ENCODE measurements around the gene EFCAB14.

EFCAB14 gene

GRCh38 chr1:46681333-46682034 is 37.4 kb downstream of the EFCAB14 start:
- Histone ChIP-seq H3K9me3 (ENCODE audit: insufficient read depth, low read depth, low read length) (no peaks in the 10 kb centered on the region), H3K27me3 (ENCODE audit: insufficient read depth, low read length) (no peaks in the 10 kb centered on the region), H3K4me3 (ENCODE audit: low read length) (no peak overlapping the region), H3K36me3 (ENCODE audit: insufficient read depth, low read length) (peaks cover 92% of the 10 kb centered on the region), H3K9ac (ENCODE audit: low read depth, low read length) (no peak overlapping the region), H3K4me1 (ENCODE audit: insufficient read depth, low read length) (peaks cover 13% of the 10 kb centered on the region), H3K27ac (ENCODE audit: low read depth, low read length) (no peak overlapping the region)
- no CpG with 5 or more reads among the region's 1 CpG for WGBS

- H3K9ac ChIP-seq (ENCODE audit: low read depth, low read length) = no peak overlapping the region
- no peak overlapping the region for H3K4me3 ChIP-seq (ENCODE audit: low read length)
- H3K27ac ChIP-seq (ENCODE audit: low read depth, low read length) = no peak overlapping the region
- no peaks in the 10 kb centered on the region for H3K27me3 ChIP-seq (ENCODE audit: insufficient read depth, low read length)
- 95% methylated on average over 5 of the region's 6 CpGs for WGBS
- no peaks in the 10 kb centered on the region for H3K9me3 ChIP-seq (ENCODE audit: insufficient read depth, low read depth, low read length)
- H3K36me3 ChIP-seq (ENCODE audit: insufficient read depth, low read length) = peaks cover 91% of the 10 kb centered on the region
- H3K4me1 ChIP-seq (ENCODE audit: insufficient read depth, low read length) = peaks cover 24% of the 10 kb centered on the region
Measured at GRCh38 chr1:46679789-46680573, 38.9 kb downstream of the EFCAB14 start.

DNA sequence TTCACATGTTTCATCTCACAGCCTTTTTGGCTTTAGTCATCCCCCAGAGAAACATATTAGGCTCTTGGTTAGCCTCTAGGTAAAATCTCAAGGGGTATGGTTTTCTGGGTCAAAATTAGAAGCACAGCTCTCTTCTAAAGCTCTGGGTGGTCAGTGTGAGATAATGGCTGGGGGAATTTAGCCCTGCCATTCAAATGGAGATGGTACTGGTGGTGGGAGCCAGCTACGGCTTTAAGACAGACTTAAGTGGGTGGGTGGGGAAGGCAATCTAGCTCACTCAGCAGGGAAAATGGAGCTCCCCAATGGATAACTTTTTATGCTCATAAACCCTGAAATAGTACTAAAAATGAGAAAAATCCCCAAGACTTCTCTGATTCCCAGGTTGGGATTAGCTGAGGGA is 41.6 kb downstream of the EFCAB14 start:
- Histone ChIP-seq H3K27me3 (ENCODE audit: insufficient read depth, low read length) (no peaks in the 10 kb centered on the region), H3K9ac (ENCODE audit: low read depth, low read length) (no peak overlapping the region), H3K4me3 (ENCODE audit: low read length) (no peak overlapping the region), H3K4me1 (ENCODE audit: insufficient read depth, low read length) (peaks cover 24% of the 10 kb centered on the region), H3K36me3 (ENCODE audit: insufficient read depth, low read length) (peaks cover 70% of the 10 kb centered on the region), H3K27ac (ENCODE audit: low read depth, low read length) (peak overlapping the region; percentile 34), H3K9me3 (ENCODE audit: insufficient read depth, low read depth, low read length) (no peaks in the 10 kb centered on the region)
- 64% methylated on average over 1 of the region's 1 CpG for WGBS

DNA sequence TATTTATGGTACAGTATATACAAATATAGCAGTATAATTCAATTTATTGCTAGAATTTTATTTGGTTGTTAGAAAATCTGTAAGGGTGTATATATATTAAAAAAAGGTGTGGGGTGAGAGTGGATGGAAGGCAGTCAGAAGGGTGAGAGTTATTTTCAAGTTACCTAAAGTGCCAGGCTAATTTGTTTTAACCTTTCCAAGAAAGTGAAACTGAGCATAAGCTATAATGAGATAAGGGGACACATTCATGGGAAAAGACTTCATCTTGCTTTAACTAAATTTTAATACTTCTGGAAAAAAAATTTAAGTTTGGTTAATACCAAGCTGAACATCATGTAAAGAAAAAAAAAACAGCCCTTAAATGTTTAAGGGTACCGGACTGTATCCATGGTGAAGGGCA is 42.4 kb downstream of the EFCAB14 start:
- Histone ChIP-seq H3K4me3 (ENCODE audit: low read length) (no peak overlapping the region), H3K36me3 (ENCODE audit: insufficient read depth, low read length) (peaks cover 62% of the 10 kb centered on the region), H3K27me3 (ENCODE audit: insufficient read depth, low read length) (no peaks in the 10 kb centered on the region), H3K4me1 (ENCODE audit: insufficient read depth, low read length) (peaks cover 24% of the 10 kb centered on the region), H3K9me3 (ENCODE audit: insufficient read depth, low read depth, low read length) (no peaks in the 10 kb centered on the region), H3K9ac (ENCODE audit: low read depth, low read length) (no peak overlapping the region), H3K27ac (ENCODE audit: low read depth, low read length) (peak overlapping the region; percentile 34; the same call in 1 of the 2 replicates)
- WGBS = 100% methylated on average over 1 of the region's 1 CpG

DNA sequence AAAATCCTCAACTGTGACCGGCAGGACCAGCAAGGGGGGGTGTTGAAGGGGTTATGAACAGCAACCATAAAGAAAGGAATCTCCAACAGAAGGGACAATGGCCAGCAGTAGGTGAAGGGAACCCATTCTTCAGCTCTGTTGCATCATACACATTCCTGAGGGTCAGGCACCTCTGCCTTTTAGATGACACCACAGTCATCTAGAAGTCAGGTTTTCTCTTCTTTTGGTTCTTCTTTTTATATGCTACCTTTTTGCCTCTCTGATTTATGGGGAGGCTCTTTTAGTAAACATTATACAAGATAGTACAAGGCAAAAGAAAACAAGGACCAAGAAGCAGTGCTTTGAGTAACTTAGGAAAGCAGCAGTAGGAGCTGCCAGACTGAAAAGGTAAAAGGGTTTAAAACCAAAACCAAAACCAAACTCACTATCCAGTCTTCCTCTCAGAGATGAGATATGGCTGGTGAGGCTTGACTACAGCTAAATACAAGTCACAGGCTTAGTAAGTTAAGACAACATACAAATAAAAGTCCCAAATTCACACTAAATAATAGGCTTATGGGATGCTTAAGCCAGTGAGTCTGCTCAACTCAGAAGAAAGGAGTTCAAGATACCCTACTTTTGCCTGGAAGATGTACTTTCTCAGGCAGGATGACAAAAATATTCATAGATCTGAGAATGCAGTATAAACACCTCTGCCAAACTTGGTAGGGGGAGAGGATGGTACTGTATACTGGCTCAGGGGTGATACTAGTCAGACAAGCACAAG is 43.2 kb downstream of the EFCAB14 start:
- WGBS = no CpG with 5 or more reads among the region's 1 CpG
- H3K4me3 ChIP-seq (ENCODE audit: low read length) = no peak overlapping the region
- H3K9me3 ChIP-seq (ENCODE audit: insufficient read depth, low read depth, low read length) = no peaks in the 10 kb centered on the region
- no peaks in the 10 kb centered on the region for H3K27me3 ChIP-seq (ENCODE audit: insufficient read depth, low read length)
- H3K27ac ChIP-seq (ENCODE audit: low read depth, low read length) = peak overlapping the region; percentile 24
- no peak overlapping the region for H3K9ac ChIP-seq (ENCODE audit: low read depth, low read length)
- H3K36me3 ChIP-seq (ENCODE audit: insufficient read depth, low read length) = peaks cover 55% of the 10 kb centered on the region
- peaks cover 24% of the 10 kb centered on the region for H3K4me1 ChIP-seq (ENCODE audit: insufficient read depth, low read length)

DNA sequence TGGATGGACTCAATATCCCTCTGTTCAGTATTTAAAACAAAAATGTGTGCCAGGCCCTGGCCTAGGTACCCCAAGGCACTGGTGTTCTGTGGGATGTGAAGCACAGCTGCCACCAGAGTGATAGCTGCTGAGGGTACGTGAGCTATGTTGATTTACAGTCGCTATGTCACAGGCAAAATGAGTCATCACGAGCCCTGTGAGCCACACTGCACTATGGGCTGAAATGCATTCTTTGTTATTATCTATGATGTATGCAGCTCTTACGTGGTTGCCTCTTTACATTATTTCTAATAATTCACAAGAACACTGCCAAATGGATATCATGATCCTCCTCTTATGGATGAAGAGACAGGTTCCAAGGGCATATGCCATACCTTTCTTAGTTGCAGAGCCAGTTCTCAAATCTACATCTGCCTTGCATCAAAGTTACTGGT is 45.1 kb downstream of the EFCAB14 start:
- 92% methylated on average over 3 of the region's 4 CpGs for WGBS
- H3K27me3 ChIP-seq (ENCODE audit: insufficient read depth, low read length) = no peaks in the 10 kb centered on the region
- H3K36me3 ChIP-seq (ENCODE audit: insufficient read depth, low read length) = peaks cover 40% of the 10 kb centered on the region
- no peak overlapping the region for H3K4me3 ChIP-seq (ENCODE audit: low read length)
- peaks cover 24% of the 10 kb centered on the region for H3K4me1 ChIP-seq (ENCODE audit: insufficient read depth, low read length)
- H3K27ac ChIP-seq (ENCODE audit: low read depth, low read length) = no peak overlapping the region
- H3K9ac ChIP-seq (ENCODE audit: low read depth, low read length) = no peak overlapping the region
- H3K9me3 ChIP-seq (ENCODE audit: insufficient read depth, low read depth, low read length) = no peaks in the 10 kb centered on the region

GRCh38 chr1:46672696-46673095 is 46.2 kb downstream of the EFCAB14 start:
- no peaks in the 10 kb centered on the region for H3K27me3 ChIP-seq (ENCODE audit: insufficient read depth, low read length)
- no peaks in the 10 kb centered on the region for H3K9me3 ChIP-seq (ENCODE audit: insufficient read depth, low read depth, low read length)
- H3K4me1 ChIP-seq (ENCODE audit: insufficient read depth, low read length) = peaks cover 19% of the 10 kb centered on the region
- H3K4me3 ChIP-seq (ENCODE audit: low read length) = no peak overlapping the region
- H3K36me3 ChIP-seq (ENCODE audit: insufficient read depth, low read length) = peaks cover 31% of the 10 kb centered on the region
- 75% methylated on average over 8 of the region's 8 CpGs for WGBS
- H3K27ac ChIP-seq (ENCODE audit: low read depth, low read length) = no peak overlapping the region
- no peak overlapping the region for H3K9ac ChIP-seq (ENCODE audit: low read depth, low read length)

DNA sequence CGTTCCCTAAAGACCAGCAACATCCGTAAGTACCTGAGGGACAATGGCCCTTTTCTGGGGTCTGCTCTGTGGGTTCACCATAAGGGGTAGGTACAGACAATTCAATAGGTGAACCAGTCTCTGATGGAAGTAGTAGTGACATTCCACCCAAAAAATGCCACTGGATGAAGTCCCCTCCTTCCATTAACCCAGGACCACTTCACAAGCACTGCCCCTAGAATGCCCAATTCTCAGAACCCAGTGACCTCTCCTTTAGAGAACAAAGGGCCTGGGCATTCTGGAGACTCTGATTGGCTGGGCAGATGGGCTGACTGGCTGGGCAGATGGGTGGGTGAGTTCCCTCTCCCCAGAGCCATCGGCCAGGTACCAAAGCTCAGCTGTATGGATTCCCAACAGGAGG is 47.4 kb downstream of the EFCAB14 start, which contains the start of gene TEX38:
Gene TEX38 (plus strand): TSS at position 301 of the 400 bp plus-strand sequence. CDS start 81 bp downstream, at position 382.
- WGBS = 99% methylated on average over 3 of the region's 3 CpGs
- no peak within 1 kb of the TSS for H3K9ac ChIP-seq (ENCODE audit: low read depth, low read length)
- H3K9me3 ChIP-seq (ENCODE audit: insufficient read depth, low read depth, low read length) = no peaks in the 10 kb centered on the region
- peaks cover 20% of the 10 kb centered on the region for H3K36me3 ChIP-seq (ENCODE audit: insufficient read depth, low read length)
- peaks cover 12% of the 10 kb centered on the region; the same call in 1 of the 2 replicates for H3K4me1 ChIP-seq (ENCODE audit: insufficient read depth, low read length)
- no peaks in the 10 kb centered on the region for H3K27me3 ChIP-seq (ENCODE audit: insufficient read depth, low read length)
- no peak within 1 kb of the TSS for H3K27ac ChIP-seq (ENCODE audit: low read depth, low read length)
- H3K4me3 ChIP-seq (ENCODE audit: low read length) = no peak within 1 kb of the TSS

GRCh38 chr1:46670134-46670533 is 48.8 kb downstream of the EFCAB14 start:
- H3K27ac ChIP-seq (ENCODE audit: low read depth, low read length) = no peak overlapping the region
- H3K9me3 ChIP-seq (ENCODE audit: insufficient read depth, low read depth, low read length) = no peaks in the 10 kb centered on the region
- no peak overlapping the region for H3K4me3 ChIP-seq (ENCODE audit: low read length)
- H3K4me1 ChIP-seq (ENCODE audit: insufficient read depth, low read length) = peaks cover 9% of the 10 kb centered on the region; the same call in 1 of the 2 replicates
- WGBS = 94% methylated on average over 1 of the region's 1 CpG
- no peaks in the 10 kb centered on the region for H3K27me3 ChIP-seq (ENCODE audit: insufficient read depth, low read length)
- H3K9ac ChIP-seq (ENCODE audit: low read depth, low read length) = no peak overlapping the region
- H3K36me3 ChIP-seq (ENCODE audit: insufficient read depth, low read length) = peaks cover 13% of the 10 kb centered on the region

DNA sequence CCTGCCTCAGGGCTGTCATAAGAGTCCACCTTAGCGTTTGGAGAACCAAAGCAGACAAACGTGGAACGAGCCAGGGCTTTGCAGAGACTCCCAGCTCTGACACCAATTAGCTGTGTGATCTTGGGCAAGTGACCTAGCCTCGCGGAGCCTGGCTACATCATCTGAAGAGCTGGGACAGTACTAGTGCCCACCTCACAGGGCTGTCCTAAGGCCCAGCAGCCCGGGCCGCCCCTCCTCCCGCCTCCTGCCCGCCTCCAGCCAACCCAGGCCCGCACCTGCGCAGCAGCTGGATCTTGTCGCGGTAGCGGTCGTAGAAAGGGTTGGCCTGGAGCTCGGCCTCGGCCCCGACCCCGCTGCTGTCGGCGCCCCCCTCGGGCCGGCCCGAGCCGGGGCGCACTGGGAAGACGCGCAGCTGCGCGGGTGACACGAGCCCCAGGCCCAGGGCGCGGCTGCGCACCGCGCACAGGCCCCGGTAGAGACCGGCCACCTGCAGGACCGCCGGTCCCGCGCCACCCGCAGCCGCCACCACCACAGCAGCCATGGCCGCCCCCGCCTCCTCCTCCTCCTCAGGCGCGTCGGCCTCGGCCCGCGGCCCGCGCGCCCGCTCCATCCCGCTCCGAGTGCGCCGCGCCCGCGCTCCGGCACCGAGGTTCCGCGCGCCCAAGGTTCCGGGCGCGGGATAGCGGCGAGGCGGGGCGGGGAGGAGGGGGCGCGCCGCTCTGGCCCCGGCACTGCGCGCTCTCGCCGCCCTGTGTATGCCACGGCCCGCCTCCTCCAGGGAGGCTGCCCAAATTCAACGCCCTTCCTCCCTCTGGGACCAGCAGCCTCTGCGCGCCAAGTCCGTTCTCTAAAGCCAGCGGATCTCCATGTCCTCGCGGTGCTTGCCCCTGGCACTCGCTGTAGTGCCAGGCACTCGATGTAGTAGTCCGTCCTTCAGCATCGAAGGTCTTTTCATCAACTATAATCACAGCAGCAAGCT is 50.8 kb downstream of the EFCAB14 start, which contains the start of gene ATPAF1:
Gene ATPAF1 (minus strand): TSS at position 583 of the 979 bp plus-strand sequence. CDS start 42 bp downstream, at position 541.
- WGBS = 2% methylated on average over 96 of the region's 96 CpGs
- H3K27ac ChIP-seq (ENCODE audit: low read depth, low read length) = peak within 1 kb of the TSS; percentile 74
- H3K27me3 ChIP-seq (ENCODE audit: insufficient read depth, low read length) = no peaks in the 10 kb centered on the region
- H3K9ac ChIP-seq (ENCODE audit: low read depth, low read length) = peak within 1 kb of the TSS; percentile 88
- H3K36me3 ChIP-seq (ENCODE audit: insufficient read depth, low read length) = peaks cover 23% of the 10 kb centered on the region
- H3K9me3 ChIP-seq (ENCODE audit: insufficient read depth, low read depth, low read length) = no peaks in the 10 kb centered on the region
- H3K4me3 ChIP-seq (ENCODE audit: low read length) = peak within 1 kb of the TSS; percentile 76
- 0 out of 2 replicates have a peak, but pooled peaks cover 7% of the 10 kb centered on the region for H3K4me1 ChIP-seq (ENCODE audit: insufficient read depth, low read length)
